Gastroesophageal sphincter (tissue), 4 donors: ENCODE results near the gene SLC19A2. TPM values are rescaled to one million over a fixed set of nuclear protein-coding genes. Genes with fewer than 3 reads are reported as not detected.

Experiments used
- small RNA-seq, 4 donors: library from RNA; depleted of rRNA; stranded (forward); fragments of <200 nt; gene quantifications; one replicate each; pipeline ENCODE3, GENCODE V24; 2016
- total RNA-seq, 4 donors: library from RNA; depleted of rRNA; stranded (reverse); fragments of >200 nt; gene quantifications; one replicate each; pipeline ENCODE4 v1.1.0, GENCODE V29; 2016

SLC19A2 gene
- total RNA-seq, 4 donors from 2014 or later: 17.6 to 47.7 (median 25.9) TPM

Small RNA genes within 50 kb of the gene (small RNA-seq; reads per million reads assigned to genes)
- gene AL021068.2: 0 reads per million in 4 donors

Other genes starting within 250 kb of the SLC19A2 start
- gene NME7, start 118.1 kb downstream of the SLC19A2 start, total RNA-seq: 10 to 100 TPM; 10.6 to 24.7 (median 14.5) TPM
- 10 to 100 TPM; 36.5 to 46.9 (median 37.3) TPM for gene BLZF1, start 117.7 kb downstream of the SLC19A2 start, total RNA-seq
- 1 to 10 TPM; 1.2 to 2.6 (median 1.7) TPM for gene CCDC181, start 58.5 kb downstream of the SLC19A2 start, total RNA-seq
- gene F5, start 100.5 kb upstream of the SLC19A2 start, total RNA-seq: 1 to 10 TPM in 1 of 4 donors, under 1 TPM in 2, not detected in 1; 0.12 to 3.5 (median 0.42) TPM
- 10 to 100 TPM in 2 of 4 donors, 1 to 10 TPM in 2; 1.9 to 26.0 (median 8.0) TPM for gene SELP, start 144.2 kb upstream of the SLC19A2 start, total RNA-seq
- 1 to 10 TPM in 2 of 4 donors, not detected in 2; 2.1 to 8.2 TPM for gene SELL, start 225.7 kb upstream of the SLC19A2 start, total RNA-seq
- 10 to 100 TPM in 1 of 4 donors, under 1 TPM in 1, not detected in 2; 0.45 to 11.0 TPM for gene SELE, start 248.1 kb upstream of the SLC19A2 start, total RNA-seq